Astrocyte (in vitro differentiated cells and primary cell): ENCODE measurements around the gene HMOX2. TPM values are rescaled to one million over a fixed set of nuclear protein-coding genes. Genes with fewer than 3 reads are reported as not detected.
A peak's percentile ranks its signal among the peaks of the same experiment; 100 is the strongest.

Experiments
- DNase-seq: peaks from one replicate; pipeline ENCODE4 v3.0.0-alpha.2; 2010; ENCODE audit warnings: low read depth
- FAIRE-seq: peaks from 2 replicates; lab custom pipeline; 2011; peaks lifted over from hg19 to GRCh38; lab: Jason Lieb, UNC
- H2AFZ ChIP-seq: 2 replicates; pipeline ENCODE4 v1.6.0; 2012; ENCODE audit warnings: low read depth, low read length, inconsistent platforms
- H3K27ac ChIP-seq: 2 replicates; pipeline ENCODE4 v1.5.1; 2011; ENCODE audit warnings: low read depth, low read length, inconsistent platforms
- H3K27me3 ChIP-seq: 2 replicates; pipeline ENCODE4 v1.6.0; 2011; ENCODE audit warnings: low read length, inconsistent platforms; ENCODE audit not compliant: insufficient read depth
- H3K36me3 ChIP-seq: 2 replicates; pipeline ENCODE4 v1.5.1; 2011; ENCODE audit warnings: low read length, inconsistent platforms; ENCODE audit not compliant: insufficient read depth
- H3K4me1 ChIP-seq: 2 replicates; pipeline ENCODE4 v1.5.1; 2011; ENCODE audit warnings: low read length, inconsistent platforms; ENCODE audit not compliant: insufficient read depth
- H3K4me2 ChIP-seq: 2 replicates; pipeline ENCODE4 v1.6.0; 2012; ENCODE audit warnings: low read length, inconsistent platforms
- H3K4me3 ChIP-seq: 2 replicates; pipeline ENCODE4 v1.5.1; 2011; ENCODE audit warnings: low read depth, mild to moderate bottlenecking, low read length, inconsistent platforms; ENCODE audit not compliant: insufficient read depth
- H3K79me2 ChIP-seq: 2 replicates; pipeline ENCODE4 v1.6.0; 2012; ENCODE audit warnings: mild to moderate bottlenecking, low read length, inconsistent platforms; ENCODE audit not compliant: insufficient read depth
- H3K9ac ChIP-seq: 2 replicates; pipeline ENCODE4 v1.6.0; 2012; ENCODE audit warnings: mild to moderate bottlenecking, low read length, inconsistent platforms
- H3K9me3 ChIP-seq: 2 replicates; pipeline ENCODE4 v1.5.1; 2012; ENCODE audit warnings: low read depth, mild to moderate bottlenecking, low read length, inconsistent platforms; ENCODE audit not compliant: insufficient read depth
- H4K20me1 ChIP-seq: 2 replicates; pipeline ENCODE4 v1.6.0; 2012; ENCODE audit warnings: low read length, inconsistent platforms; ENCODE audit not compliant: insufficient read depth
- H3K27ac Mint-ChIP-seq: one replicate; pipeline ENCODE4 v1.8.0; 2021; ENCODE audit warnings: mild to moderate bottlenecking, mixed read lengths; ENCODE audit not compliant: unreplicated experiment
- H3K27me3 Mint-ChIP-seq: one replicate; pipeline ENCODE4 v1.8.0; 2021; ENCODE audit warnings: low read depth, mixed read lengths; ENCODE audit not compliant: unreplicated experiment
- H3K36me3 Mint-ChIP-seq: one replicate; pipeline ENCODE4 v1.8.0; 2021; ENCODE audit warnings: low read depth, mixed read lengths; ENCODE audit not compliant: unreplicated experiment
- H3K4me1 Mint-ChIP-seq: one replicate; pipeline ENCODE4 v1.8.0; 2021; ENCODE audit warnings: low read depth, mixed read lengths; ENCODE audit not compliant: unreplicated experiment
- H3K4me3 Mint-ChIP-seq: one replicate; pipeline ENCODE4 v1.8.0; 2021; ENCODE audit warnings: mild to moderate bottlenecking, moderate library complexity, mixed read lengths; ENCODE audit not compliant: unreplicated experiment
- H3K9me3 Mint-ChIP-seq: one replicate; pipeline ENCODE4 v1.8.0; 2021; ENCODE audit warnings: mild to moderate bottlenecking, mixed read lengths; ENCODE audit not compliant: unreplicated experiment
- EZH2 ChIP-seq: IDR thresholded peaks from 2 replicates; pipeline ENCODE4 v1.6.1; 2012; ENCODE audit warnings: mild to moderate bottlenecking, low read length, inconsistent platforms; ENCODE audit not compliant: insufficient read depth
- total RNA-seq: library from RNA; stranded (reverse); gene quantifications from 2 replicates; pipeline ENCODE4 v1.2.1, GENCODE V29; 2021
- TF ChIP-seq, protein P1 (sequence below): IDR thresholded peaks from 2 replicates; pipeline ENCODE4 v1.5.1; 2011; ENCODE audit warnings: low read depth, mild to moderate bottlenecking, inconsistent platforms, low read length, moderate library complexity; ENCODE audit not compliant: insufficient read depth

Gene HMOX2
- total RNA-seq, 1 donor from 2014 or later: 64.9 TPM

DNA sequence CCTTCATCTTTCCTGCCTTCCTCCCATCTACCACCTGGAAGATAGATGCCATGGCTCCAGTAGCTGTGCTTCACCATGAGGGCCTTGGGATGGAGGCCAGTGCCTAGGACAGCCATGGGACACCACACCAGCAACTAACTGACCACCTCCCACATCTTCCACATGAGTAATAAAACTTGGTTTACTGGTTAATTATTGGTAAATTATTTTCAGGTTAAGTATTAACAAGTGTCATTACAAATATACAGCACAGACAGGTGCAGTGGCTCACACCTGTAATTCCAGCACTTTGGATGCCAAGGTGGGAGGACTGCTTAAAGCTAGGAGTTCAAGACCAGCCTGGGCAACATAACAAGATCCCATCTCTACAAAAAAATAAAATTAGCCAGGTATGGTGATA, 48.4 kb downstream of the HMOX2 start:
- Histone ChIP-seq H3K79me2 (peaks cover 11% of the 10 kb centered on the region), H3K36me3 (no peaks in the 10 kb centered on the region), H3K4me1 (peaks cover 9% of the 10 kb centered on the region), H3K9ac (no peak overlapping the region), H3K9me3 (no peaks in the 10 kb centered on the region), H3K27me3 (no peaks in the 10 kb centered on the region), H2AFZ (no peak overlapping the region), H3K27ac (no peak overlapping the region), H3K4me2 (no peak overlapping the region), H4K20me1 (peaks cover 50% of the 10 kb centered on the region), H3K4me3 (no peak overlapping the region)
- DNase-seq (no peak), FAIRE-seq (no peak)
- no peak overlapping the region for H3K4me3 Mint-ChIP-seq
- H3K4me1 Mint-ChIP-seq: peaks cover 26% of the 10 kb centered on the region
- peaks cover 2% of the 10 kb centered on the region for H3K9me3 Mint-ChIP-seq
- peaks cover 18% of the 10 kb centered on the region for H3K36me3 Mint-ChIP-seq
- TF ChIP-seq EZH2: no peak
- TF ChIP-seq, protein P1, sequence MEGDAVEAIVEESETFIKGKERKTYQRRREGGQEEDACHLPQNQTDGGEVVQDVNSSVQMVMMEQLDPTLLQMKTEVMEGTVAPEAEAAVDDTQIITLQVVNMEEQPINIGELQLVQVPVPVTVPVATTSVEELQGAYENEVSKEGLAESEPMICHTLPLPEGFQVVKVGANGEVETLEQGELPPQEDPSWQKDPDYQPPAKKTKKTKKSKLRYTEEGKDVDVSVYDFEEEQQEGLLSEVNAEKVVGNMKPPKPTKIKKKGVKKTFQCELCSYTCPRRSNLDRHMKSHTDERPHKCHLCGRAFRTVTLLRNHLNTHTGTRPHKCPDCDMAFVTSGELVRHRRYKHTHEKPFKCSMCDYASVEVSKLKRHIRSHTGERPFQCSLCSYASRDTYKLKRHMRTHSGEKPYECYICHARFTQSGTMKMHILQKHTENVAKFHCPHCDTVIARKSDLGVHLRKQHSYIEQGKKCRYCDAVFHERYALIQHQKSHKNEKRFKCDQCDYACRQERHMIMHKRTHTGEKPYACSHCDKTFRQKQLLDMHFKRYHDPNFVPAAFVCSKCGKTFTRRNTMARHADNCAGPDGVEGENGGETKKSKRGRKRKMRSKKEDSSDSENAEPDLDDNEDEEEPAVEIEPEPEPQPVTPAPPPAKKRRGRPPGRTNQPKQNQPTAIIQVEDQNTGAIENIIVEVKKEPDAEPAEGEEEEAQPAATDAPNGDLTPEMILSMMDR: no peak
- peak overlapping the region; percentile 3 for H3K27ac Mint-ChIP-seq
- H3K27me3 Mint-ChIP-seq: no peaks in the 10 kb centered on the region

DNA sequence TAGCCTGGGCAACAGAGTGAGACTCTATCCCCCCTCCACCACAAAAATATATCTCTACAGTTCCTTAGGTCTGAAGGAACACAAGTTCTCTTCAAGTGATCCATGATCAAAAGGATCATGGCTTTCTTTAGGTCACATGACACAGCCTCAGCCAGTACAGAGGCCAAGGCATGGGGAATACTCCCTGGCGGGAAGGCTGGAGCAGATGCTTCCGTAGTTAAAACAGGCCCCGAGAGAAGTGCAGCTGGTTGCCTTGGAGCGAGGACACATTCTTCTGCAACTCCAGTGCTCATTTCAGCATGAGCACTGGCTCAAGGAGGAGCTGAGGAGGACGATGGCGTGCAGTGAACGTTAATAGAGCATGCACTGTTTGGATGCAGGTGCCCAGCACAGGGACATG, 48.9 kb downstream of the HMOX2 start:
- H2AFZ ChIP-seq: no peak overlapping the region
- no peak overlapping the region for H3K4me3 Mint-ChIP-seq
- no peaks in the 10 kb centered on the region for H3K36me3 ChIP-seq
- H4K20me1 ChIP-seq: peaks cover 55% of the 10 kb centered on the region
- peaks cover 31% of the 10 kb centered on the region for H3K4me1 Mint-ChIP-seq
- H3K27ac ChIP-seq: no peak overlapping the region
- no peak overlapping the region for H3K27ac Mint-ChIP-seq
- H3K27me3 ChIP-seq: no peaks in the 10 kb centered on the region
- no peak for FAIRE-seq
- H3K9me3 Mint-ChIP-seq: peaks cover 2% of the 10 kb centered on the region
- H3K4me3 ChIP-seq: no peak overlapping the region
- no peak overlapping the region for H3K4me2 ChIP-seq
- TF ChIP-seq EZH2: no peak
- TF ChIP-seq, protein P1: no peak
- H3K9ac ChIP-seq: no peak overlapping the region
- DNase-seq: no peak
- H3K79me2 ChIP-seq: peaks cover 13% of the 10 kb centered on the region
- H3K9me3 ChIP-seq: no peaks in the 10 kb centered on the region
- peaks cover 18% of the 10 kb centered on the region for H3K36me3 Mint-ChIP-seq
- no peaks in the 10 kb centered on the region for H3K27me3 Mint-ChIP-seq
- peaks cover 11% of the 10 kb centered on the region for H3K4me1 ChIP-seq

GRCh38 chr16:4525634-4526277, 49.6 kb downstream of the HMOX2 start:
- TF ChIP-seq EZH2: no peak
- TF ChIP-seq, protein P1: no peak
- H3K4me1 ChIP-seq: peaks cover 11% of the 10 kb centered on the region
- no peak for FAIRE-seq
- Mint-ChIP-seq H3K9me3 (peaks cover 2% of the 10 kb centered on the region), H3K27me3 (no peaks in the 10 kb centered on the region), H3K4me3 (no peak overlapping the region), H3K4me1 (peaks cover 33% of the 10 kb centered on the region), H3K27ac (no peak overlapping the region), H3K36me3 (peaks cover 17% of the 10 kb centered on the region)
- peaks cover 13% of the 10 kb centered on the region for H3K79me2 ChIP-seq
- no peak overlapping the region for H3K9ac ChIP-seq
- peaks cover 55% of the 10 kb centered on the region for H4K20me1 ChIP-seq
- no peak overlapping the region for H3K4me3 ChIP-seq
- no peaks in the 10 kb centered on the region for H3K27me3 ChIP-seq
- no peaks in the 10 kb centered on the region for H3K36me3 ChIP-seq
- DNase-seq: no peak
- H3K4me2 ChIP-seq: no peak overlapping the region
- H3K9me3 ChIP-seq: no peaks in the 10 kb centered on the region
- no peak overlapping the region for H3K27ac ChIP-seq
- no peak overlapping the region for H2AFZ ChIP-seq
